Measurements from ENCODE around the gene AFAP1.

AFAP1 gene

DNA sequence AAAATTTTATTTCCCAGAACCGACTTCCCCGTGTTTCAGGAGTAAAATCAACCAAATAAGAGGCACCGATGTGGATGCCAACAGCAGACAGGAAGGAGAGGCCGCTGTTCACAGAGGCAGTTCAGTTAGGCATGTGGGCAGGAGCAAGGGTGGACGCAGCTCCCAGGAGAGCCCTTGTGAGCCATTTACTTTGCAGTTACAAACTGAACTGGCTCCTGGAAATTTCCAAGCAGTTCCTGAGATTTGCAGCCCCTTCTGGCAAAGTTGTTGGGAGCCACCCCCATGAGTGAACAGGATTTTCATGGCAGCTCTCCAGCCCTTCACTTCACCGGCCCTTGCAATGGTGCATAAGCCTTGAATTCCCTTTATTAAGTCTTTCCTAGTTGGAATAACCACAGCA, 189.1 kb downstream of the AFAP1 start:
- no peak for DNase-seq

DNA sequence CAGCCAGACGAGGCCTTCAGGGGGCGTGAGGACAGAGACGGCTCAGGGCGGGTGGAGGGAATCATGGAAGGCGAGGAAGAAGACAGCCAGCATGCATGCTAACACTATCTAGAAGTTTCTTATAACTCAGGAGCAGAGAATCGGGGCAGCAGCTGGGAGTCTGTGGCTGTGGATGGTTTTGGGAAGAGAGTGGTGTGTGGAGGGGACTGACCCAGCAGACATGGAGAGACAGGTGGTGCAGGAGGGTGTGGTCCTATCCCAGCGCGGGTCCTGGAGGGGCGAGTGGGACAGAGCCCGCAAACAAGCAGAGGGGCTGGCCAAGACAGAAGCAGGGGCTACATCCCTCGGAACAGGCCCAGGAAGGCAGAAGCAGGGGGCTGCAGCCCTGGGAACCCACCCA, 192.1 kb downstream of the AFAP1 start:
- DNase-seq = no peak

DNA sequence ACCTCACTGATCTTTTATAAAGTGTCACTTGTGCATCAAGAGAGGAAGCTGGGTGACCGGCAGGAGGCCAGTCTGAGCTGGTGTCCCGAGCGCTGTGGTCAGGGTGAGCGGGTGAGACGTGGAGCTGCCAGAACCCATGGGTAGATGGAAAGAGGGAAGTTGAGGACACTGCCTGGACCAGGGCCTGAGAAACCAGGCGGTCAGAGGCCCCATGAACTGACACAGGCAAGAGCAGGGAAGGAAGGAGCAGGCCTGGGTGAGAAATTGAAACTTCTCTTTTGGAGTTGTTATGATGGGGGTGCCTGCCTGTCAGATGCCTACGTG, 192.6 kb downstream of the AFAP1 start:
- DNase-seq = no peak

DNA sequence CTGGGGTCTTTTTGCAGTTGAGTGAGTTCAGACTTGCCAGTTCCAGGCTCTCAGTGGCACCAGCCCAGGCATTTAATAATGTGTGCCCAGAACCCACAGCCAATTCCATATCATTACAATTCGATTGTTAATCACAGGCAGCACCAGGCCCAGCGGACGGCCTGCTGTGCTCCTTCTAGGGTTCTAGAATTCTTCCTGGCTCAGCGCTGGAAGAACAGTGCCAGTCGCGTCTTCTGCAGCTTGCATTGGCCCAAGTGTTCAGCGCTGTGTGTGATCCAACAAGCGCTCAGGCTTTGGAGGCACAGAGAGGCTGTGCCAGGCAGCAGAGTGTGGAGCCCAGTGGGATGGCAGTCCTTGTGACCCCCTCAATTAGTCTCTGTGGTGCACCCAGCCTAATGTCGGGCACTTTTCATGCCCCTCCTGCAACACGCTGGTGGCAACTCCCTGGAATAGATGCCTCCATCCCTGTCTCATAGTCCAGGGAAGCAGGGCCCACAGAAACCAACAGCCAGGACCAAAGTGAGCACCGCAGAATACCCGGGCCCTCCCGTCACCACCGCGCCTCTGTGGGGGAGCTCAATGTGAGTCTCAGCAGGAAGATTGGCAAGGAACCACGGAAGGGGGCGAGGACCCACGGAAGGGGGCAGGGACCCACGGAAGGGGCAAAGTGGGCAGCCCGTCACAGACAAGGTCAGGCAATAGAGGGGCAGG, 193.2 kb downstream of the AFAP1 start:
- no peak for DNase-seq

DNA sequence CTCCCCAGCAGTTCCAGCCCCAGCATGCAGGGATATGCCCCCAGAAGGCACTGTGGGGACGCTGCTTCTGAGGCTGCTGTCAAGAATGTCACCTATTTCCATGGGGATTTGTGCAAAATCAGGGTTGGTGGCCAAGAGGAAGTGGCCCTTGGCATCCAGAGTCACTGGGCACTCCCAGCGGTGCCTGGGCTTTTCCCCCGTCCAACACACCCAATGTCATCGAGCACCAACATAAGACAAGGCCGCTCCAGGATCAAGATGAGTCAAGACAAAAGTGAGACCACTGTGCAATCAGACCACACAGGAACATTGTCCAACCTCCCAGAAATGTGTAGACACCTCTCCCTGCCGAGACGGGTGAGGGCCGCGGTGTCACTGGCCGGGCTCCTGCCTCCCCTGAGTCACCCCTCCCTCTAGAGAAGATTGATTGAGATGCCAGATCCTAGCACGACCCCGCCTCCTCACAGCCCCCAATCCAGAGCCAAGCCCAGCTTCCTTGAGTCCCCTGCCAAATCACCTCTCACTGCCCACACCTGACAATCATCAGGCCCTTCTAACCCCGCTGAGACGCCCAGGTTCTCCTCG, 194.3 kb downstream of the AFAP1 start:
- no peak for DNase-seq

DNA sequence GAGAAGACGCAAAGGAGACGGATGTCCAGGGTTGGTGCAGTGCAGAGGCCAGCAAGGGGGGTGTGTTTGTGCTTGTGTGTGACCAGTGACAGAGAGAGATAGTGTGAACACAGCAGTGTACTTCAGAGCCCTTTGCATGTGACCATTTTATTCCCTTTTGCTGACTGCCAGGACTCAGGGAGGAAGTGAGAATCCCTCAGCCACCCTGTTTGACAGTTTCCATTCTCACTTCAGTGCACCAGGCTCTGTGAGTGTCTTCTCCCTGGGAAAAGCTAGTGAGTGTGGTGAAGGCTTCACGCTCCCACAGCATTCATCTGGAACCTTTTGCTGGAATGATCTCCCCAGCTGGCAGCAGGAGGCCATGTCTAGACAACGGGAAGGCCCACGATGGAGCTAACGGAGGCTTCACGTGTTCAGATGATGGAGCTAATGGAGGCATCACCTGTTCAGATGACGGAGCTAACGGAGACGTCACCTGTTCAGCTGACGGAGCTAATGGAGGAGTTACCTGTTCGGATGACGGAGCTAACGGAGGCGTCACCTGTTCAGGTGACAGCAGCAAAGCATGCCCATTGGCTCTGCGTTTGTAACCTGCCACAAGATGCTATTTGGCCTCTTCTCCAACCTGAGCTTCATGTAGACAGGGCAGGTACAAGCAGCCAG, 195.4 kb downstream of the AFAP1 start:
- DNase-seq = no peak

DNA sequence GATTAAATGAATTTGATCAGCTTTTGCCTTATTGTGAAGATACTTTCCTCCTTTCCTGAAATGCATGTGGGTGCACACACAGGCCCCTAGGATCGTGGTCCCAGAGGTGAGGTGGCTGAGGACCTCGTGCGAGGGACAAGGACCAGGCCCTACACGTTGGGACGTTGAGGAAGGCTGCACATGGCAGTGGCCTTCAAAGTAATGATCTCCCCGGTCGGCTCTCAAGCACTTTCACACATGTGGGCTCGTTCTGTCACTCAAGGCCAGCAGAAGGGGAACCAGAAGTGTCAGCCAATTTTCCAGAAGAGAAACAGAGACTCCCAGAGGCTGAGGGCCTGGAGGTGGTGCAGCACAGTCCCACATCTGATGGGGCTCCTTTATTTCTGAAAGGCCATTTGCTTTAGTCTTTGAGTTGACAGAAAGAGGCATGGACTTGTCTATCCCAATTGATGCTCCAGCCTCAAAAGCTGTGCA, 196.8 kb downstream of the AFAP1 start:
- DNase-seq = no peak

DNA sequence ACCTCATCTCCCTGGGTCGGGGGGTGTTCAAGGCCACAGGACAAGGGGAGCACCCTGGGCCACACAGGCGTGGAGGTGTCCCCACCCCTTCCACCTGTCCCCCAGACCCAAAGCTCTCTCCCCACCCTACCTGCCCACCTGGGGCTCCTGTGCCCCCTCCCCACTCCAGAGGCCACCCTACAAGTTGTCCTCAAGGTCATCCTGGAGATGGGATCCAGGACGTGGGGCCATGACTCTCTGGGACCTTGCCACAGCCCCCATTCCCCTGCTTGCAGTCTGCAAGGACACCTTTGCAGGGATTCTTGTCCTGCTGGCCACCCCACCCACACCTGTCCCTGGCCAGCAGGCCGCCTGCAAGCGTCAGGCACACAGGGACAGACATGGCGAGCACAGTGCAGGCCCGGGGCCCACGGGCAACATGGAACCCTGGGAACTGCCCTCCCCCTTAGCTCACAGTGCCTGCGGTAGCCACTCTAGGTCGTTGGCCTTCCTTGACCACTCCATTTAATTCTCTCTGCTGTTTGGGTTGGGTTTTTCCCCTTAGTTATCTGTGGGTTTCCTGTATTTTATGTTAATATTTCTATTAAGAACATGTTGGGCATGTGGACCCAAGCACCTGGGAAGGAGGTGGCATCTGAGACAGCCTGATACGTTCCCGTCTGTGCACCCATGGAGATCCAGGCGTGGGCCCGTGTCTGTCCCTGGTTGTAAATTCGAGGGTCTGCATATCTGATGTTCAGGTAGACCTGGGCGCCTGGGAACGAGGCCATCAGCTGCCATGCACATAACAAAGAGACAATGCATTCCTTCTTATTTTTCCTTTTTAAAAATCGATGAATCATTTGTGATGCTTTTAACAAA, 197.5 kb downstream of the AFAP1 start:
- no peak for DNase-seq

DNA sequence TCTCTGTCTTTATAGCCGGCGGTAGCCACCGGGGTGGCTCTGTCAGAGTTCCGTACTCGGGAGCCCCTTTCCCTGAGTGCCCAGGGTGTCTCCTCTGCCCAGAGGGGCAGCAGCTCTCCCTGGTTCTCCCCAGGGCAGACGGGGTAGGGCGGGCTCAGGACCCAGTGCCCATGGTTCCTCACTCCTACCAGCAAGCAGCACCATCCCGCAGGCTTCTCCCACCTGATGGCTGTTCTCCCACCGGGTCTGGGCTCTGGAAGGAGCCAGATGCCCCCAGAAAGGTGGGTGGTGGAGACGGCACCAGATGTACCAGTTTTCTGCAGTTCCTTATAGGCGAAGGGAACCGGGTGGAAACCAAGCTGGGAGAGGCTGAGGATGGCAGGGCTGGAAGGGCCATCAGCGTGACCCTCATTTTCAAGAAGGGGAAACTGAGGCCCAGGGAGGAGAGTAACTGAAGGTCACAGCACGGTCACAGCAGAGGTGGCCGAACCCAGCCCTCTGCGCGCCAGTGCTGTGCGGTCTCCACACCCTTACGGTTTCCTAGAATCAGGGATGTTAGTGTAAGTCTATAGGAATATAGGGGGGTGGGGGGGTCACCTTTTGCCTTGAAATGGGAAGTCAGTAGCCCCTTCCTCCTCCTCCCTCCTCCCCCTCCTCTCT, 198.7 kb downstream of the AFAP1 start:
- no peak for DNase-seq

DNA sequence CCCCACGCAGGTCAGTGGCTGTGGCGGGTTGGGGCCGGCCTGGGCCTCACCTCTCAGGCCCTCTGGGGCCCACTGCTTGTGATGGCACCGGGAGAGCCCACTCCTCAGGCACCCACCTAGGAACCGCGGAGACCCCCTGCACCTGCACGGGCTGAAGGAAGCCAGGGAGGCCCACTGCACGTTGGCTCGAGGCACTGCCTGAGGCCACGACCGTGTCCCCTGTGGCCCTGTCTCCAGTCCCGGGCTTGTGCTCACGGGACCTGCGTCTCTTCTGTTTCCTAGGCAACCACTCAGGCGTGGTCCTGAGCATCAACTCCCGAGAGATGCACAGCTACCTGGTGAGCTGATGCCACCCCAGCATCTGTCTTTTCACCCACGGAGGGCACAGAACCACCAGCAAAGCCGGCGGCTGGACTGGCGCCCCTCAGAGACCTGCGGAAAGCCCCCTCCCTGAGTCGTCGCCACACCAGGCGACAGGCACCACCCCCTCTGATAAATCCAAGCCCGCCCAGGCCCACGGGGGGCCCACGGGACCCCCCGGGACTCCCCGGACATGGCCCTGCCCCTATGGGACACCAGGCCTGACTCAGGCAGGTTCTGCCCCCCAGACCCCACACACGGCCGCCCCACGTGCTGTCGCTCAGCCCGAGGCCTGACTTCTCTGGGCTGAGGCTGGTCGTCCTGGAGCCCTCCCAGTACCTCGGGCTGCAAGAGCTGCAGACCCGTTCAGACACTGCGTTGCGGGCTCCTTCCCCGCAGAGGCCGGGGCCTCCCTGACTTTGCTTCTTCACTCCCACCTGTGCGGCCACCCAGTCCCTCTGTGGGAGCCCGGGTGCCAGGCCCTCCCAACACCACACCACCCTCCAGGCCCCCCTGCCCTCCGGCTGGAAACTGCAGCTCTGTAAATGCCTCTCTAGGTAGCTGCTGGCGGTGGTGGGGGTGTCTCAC, 199.5 kb downstream of the AFAP1 start:
- DNase-seq = no peak

DNA sequence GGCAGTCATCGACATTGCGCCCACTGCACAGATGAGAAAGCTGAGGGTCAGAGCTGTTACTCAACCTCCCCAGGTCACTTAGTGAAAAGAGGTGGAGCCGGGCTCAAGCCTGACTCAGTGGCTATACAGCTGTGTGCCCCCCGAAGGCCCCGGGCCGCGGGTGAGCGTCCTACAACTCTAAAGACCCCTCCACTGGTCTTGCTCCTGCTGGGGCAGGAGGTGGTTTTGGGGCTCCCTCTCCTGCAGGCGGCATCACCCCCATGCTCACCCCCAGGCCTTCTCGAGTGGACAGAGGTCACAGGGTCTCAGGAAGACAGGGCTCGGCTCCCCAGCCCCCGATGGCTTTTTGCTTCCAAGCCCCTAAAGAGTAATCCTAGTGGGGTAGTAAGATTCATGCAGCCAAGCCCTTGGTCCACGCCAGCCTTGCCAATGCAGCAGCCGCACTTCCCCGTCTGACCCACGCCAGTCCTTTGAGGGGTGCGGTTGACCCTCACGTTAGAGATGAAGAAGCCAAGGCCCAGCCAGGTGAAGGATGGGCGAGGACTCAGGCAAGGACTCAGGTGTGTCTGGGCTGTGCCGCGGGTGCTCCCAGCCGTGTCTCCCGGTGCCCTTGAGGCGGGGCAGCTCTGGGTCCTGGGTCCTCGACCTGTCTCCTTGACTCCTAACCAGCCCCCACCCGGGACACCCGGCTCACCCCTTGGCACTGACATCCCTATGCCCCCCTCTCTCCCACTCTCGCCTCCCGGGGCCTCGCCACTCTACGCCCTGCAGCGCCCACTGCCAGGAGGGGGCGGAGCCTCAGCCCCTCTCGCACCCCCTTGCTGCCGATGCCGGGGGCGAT, 200.4 kb downstream of the AFAP1 start:
- DNase-seq = no peak

DNA sequence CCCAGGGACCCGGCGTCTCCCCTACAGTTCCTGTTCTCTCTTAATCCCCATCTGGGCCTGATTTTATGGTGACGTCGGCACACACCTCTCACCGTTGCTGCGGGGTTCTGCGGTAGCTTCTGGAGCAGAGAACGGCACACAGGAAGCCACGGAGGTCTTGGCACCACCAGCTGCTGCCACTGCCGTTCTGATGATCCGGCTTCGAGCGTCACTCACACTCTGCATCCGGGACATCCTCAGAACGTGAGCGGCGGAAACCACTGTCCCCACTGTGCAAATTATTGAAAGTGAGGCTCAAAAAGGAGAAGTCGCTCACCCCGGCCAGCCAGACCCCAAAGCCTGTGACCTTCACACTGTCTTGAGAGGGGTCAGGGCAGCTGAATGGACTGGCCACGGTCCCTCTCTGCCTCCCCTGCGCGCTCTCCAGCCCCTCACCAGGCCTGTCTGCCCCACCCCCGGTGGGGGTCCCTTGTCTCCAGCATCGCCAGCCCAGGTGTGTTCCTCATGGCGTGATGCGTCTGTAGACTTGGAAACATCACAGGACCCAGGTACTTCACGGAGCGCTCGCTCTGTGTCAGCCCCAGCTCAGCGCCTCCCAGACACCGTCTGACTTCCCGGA, 201.1 kb downstream of the AFAP1 start:
- DNase-seq = no peak

DNA sequence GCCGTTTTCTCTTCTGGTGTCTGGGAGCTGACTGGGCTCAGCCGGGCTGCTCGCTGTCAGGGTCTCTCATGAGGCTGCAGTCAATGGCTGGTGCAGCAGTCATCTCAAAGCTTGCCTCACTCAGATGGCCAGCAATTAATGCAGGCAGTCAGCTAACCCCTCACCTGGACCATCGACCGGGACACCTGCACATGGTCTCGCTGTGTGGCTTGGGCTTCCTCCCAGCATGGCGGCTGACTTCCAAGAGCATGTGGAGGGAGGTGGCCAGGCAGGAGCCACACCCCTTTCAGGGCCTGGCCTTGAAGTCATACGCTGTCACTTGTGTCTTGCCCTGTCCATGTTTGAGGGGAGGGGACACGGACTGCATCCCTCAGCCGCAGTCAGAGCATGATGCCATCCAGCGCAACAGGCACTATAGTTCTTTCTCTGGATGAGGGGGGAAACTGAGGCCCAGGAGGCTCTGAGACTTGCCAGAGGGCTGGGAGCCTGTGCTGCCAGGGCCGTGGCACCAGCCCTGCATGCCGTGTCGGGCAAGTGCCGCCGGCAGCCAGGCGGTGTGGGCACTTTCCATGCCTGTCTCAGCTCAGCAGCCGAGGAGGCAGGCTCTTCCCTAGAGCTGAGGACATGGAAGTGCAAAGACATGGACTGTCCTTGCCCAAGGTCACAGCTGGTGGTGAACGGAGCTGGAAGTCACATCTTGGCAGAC, 201.8 kb downstream of the AFAP1 start:
- no peak for DNase-seq

DNA sequence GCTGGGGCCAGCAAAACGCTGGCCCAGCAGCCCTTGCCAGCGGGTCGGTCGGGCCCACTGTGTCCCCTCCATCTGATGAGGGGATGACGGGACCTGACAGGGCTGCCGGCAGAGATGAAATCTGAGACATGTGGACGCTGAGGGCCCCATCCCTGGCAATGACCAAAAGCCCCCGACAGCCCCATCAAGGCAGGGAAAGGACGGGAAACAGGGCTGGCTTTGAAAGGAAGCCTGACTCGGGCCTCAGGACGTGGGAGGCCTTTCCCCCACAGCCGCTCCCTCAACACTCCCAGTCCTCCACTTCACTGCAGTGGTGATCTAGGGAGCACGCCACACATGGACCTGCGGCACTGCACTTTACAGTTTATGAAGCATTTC, 202.4 kb downstream of the AFAP1 start:
- no peak for DNase-seq

DNA sequence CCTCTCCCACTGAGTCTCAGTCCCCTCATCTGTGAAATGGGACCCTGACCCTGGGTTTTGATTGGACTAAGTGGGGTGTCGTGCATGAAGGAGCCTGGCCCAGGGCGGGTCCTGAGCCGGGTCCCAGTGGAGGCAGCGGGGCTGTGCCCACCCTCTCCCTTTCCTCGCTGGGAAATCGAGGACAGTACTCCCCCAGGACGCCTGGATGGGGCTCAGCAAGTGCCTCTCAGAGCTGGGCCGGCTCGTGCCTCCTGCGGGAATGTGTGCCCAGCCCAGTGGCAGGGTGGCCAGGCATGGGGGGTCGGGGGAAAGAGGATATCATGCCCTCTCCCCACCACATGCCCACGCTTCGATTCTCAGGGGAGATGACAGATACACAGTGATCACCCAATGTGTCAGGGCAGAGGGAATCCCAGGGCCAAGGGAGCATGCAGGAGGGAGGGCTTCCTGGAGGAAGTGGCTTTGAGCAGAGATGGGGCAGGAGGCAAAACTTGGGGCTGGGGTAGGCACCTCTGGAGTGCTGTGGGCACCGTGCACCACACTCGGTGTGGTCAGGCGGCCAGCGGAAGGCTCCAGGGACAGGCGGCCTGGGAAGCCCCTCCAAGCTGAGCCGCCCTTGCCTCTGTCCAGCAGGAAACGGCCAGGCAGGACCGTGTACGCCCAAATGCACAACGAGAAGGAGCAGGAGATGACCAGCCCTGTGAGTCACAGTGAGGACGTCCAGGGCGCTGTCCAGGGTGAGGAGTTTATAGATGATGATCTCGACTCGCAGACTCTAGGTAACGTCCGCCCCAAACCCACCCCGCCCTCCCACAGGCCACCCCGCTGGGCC, 203.0 kb downstream of the AFAP1 start:
- no peak for DNase-seq

DNA sequence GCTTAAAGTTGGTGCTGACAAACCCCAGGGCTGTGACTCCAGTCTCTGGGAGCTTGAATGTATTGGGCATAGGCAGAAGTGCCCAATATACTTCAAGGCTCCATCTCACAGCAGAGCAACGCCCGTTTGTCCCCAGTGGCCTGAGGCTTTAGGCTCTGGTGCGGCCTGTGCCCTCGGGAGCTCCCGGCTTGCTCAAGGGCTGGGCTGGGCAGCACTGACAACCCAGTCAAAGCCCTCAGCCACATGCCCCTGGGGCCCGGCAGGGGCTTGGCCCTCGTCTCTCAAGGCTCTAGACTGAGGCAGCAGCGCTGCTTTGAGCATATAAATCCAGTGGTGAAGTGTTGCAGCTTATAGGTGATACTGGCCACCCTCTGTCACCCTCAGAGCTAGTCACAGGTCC, 203.7 kb downstream of the AFAP1 start:
- DNase-seq = no peak

DNA sequence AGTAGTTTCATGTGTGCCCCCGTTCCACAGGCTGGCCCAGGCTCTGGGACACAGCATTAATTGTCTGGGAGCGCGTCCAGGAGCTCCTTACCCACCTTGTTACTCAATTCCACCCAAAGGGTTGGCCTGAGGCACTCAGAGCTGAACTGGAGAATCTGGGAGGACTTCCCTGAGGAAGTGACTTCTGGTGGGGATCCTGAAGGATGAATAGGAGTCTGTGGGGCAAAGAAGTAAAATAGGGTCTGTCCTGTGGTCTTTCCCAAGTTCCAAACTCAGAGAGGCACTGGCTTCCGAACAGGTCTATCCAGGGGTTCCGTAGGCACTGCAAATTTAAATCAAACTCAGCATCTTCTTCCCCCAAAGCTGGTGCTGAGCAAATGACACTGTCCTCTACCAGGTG, 204.3 kb downstream of the AFAP1 start:
- DNase-seq = no peak

DNA sequence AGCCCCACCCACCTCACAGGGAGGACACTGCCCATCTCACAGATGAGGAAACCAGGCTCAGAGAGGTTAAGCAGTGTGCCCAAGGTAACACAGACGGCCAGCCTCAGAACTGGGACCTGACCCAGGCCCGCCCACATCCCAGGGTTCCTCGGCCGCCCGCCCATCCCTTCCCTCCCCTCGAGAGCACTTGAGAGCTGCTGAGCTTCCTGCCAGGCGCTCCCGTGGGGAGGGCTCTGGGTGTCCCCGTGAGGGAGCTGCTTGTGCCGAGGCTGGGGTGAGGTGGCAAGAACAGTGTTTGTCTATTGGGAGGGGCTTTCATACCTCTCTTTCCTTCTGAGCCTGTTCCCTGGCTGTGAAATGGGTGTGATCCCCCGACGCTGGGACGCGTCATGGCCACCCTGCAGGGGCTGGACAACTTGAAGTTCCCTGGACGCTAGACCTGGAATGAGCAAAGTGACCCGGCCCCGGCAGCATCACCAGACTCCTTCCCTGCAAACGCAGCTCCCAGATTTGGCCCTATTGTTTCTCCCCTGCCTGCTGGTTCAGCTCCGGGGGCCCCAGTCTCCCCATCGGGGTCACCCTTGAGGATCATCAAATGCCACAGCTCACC, 204.9 kb downstream of the AFAP1 start:
- DNase-seq = no peak
